GM12892 (cell line): ENCODE measurements around the gene TNFRSF4.

Experiments
- POLR2A ChIP-seq: IDR thresholded peaks from 2 replicates; pipeline ENCODE4 v1.6.1; 2011; ENCODE audit warnings: low read depth, low read length, control low read depth
- POLR2AphosphoS5 ChIP-seq: IDR thresholded peaks from 2 replicates; pipeline ENCODE4 v1.6.1; 2011; ENCODE audit warnings: low read depth, low read length, control low read depth
- TAF1 ChIP-seq: IDR thresholded peaks from 2 replicates; pipeline ENCODE4 v1.6.1; 2011; ENCODE audit warnings: low read depth, mild to moderate bottlenecking, control low read depth, low read length, borderline replicate concordance

DNA sequence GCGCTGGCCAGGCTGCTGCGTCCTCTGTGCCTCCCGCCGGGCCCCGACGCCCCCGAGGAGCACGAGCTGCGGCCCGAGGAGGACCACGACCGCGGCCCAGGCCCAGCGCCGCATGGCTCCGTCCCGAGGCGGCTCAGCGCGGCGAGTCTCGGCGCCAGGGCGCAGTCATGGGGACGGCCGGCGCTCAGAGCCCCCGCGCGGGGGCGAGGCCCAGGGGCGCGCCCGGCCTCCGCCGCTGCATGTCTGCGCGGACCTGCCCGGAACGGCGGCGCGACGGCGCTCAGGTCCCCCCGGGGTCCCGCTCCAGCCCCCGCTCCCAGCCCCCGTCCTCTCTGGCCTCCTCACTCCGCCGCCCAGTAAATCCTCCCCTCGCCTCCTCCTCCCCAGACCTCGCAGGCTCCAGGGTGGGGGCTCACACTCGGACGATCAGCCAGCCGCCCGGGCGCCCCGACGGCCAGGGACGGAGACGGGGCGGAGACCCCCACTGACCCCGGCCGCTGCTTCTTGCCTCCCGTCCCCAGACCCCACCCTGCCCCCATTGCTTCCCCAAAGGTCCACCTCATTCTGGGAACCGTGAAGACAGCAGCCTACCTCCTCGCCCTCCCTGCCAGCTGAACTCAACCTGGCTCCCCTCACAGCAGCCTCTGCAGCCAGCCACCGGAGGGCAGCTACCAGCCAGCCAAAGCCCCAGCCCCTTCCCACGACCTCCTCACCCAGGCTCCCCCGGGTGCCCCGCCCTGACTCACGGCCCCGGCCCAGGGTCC, 32.8 kb upstream of the TNFRSF4 start, which contains the start of gene C1QTNF12:
- no peak for TF ChIP-seq POLR2A
- no peak for TF ChIP-seq POLR2AphosphoS5
- TF ChIP-seq TAF1, result no peak
